Lung microvascular endothelial cell (primary cell): ENCODE measurements around the gene ANAPC15. TPM values are rescaled to one million over a fixed set of nuclear protein-coding genes. Genes with fewer than 3 reads are reported as not detected.
A peak's percentile ranks its signal among the peaks of the same experiment; 100 is the strongest.

ENCODE experiments used
- DNase-seq, 2 donors: peaks; one replicate each; pipeline versions ENCODE4 v3.0.0 to v3.0.0-alpha.2; 2010; ENCODE audit warnings: low read depth in 2 of 2
- total RNA-seq: library from RNA; depleted of rRNA; stranded (reverse); fragments of >200 nt; gene quantifications from 2 replicates; pipeline ENCODE4 v1.2.1, GENCODE V29; 2014

The ANAPC15 gene
- total RNA-seq, 1 donor from 2014 or later, result 16.9 TPM

- DNase-seq, result no peak
Measured at GRCh38 chr11:72125956-72126355, 13.5 kb upstream of the ANAPC15 start.

- DNase-seq, result no peak
Measured at GRCh38 chr11:72124046-72124445, 11.6 kb upstream of the ANAPC15 start.

GRCh38 chr11:72123117-72123653 lies 10.7 kb upstream of the ANAPC15 start:
- DNase-seq, result no peak

- DNase-seq, result no peak
Measured at GRCh38 chr11:72122607-72123006, 10.1 kb upstream of the ANAPC15 start.

GRCh38 chr11:72120930-72121329 lies 8.4 kb upstream of the ANAPC15 start:
- DNase-seq, result no peak

- DNase-seq, result no peak
Measured at GRCh38 chr11:72119198-72119597, 6.7 kb upstream of the ANAPC15 start.

GRCh38 chr11:72116019-72116755 lies 3.7 kb upstream of the ANAPC15 start:
- DNase-seq, result no peak

GRCh38 chr11:72114570-72114969 lies 2.1 kb upstream of the ANAPC15 start:
- no peak for DNase-seq

GRCh38 chr11:72112978-72113808 lies 698 bp upstream of the ANAPC15 start:
- DNase-seq, result peak in 1 of 2 donors; percentile 29

- no peak for DNase-seq
Measured at GRCh38 chr11:72111300-72112142, 974 bp downstream of the ANAPC15 start.

- no peak for DNase-seq
Measured at GRCh38 chr11:72105888-72106287, 6.6 kb downstream of the ANAPC15 start, which contains the start of gene TOMT. Gene TOMT, plus strand, starts transcription at chr11:72105924. Its CDS starts 28 bp downstream, at chr11:72105952.

GRCh38 chr11:72103754-72104167 lies 8.7 kb downstream of the ANAPC15 start:
- DNase-seq, result no peak

GRCh38 chr11:72102946-72103753 lies 9.3 kb downstream of the ANAPC15 start, which contains the start of gene LAMTOR1:
Gene LAMTOR1, minus strand, starts transcription at chr11:72103297. Its CDS starts 73 bp downstream, at chr11:72103224.
- peak; percentile 99 to 100 for DNase-seq

- DNase-seq, result no peak
Measured at GRCh38 chr11:72102631-72102945, 9.9 kb downstream of the ANAPC15 start.

- no peak for DNase-seq
Measured at GRCh38 chr11:72102162-72102561, 10.3 kb downstream of the ANAPC15 start.

- no peak for DNase-seq
Measured at GRCh38 chr11:72100462-72100861, 12.0 kb downstream of the ANAPC15 start.

GRCh38 chr11:72100009-72100408 lies 12.5 kb downstream of the ANAPC15 start:
- no peak for DNase-seq

GRCh38 chr11:72098741-72099140 lies 13.8 kb downstream of the ANAPC15 start:
- no peak for DNase-seq

GRCh38 chr11:72091292-72091691 lies 21.2 kb downstream of the ANAPC15 start:
- peak; percentile 66 to 69 for DNase-seq

GRCh38 chr11:72088076-72088808 lies 24.3 kb downstream of the ANAPC15 start:
- DNase-seq, result no peak
